ENCODE results near the gene SLC5A11. TPM values are rescaled to one million over a fixed set of nuclear protein-coding genes. Genes with fewer than 3 reads are reported as not detected.

The SLC5A11 gene
- total and polyA plus RNA-seq, 2 of the 13 experiments (the other 11 are each of a cell fraction or from before 2014, with no cell fraction given), result 1.2 to 3.3 TPM

- no peak for TF ChIP-seq KDM3A (CRISPR knock-in tag; IDR thresholded peaks at IDR 0.05; ENCODE audit: low read depth)
- TF ChIP-seq ZSCAN29 (CRISPR knock-in tag; conservative IDR thresholded peaks at IDR 0.05), result no peak
- peak; percentile 90; the same call in 1 of the 2 replicates for TF ChIP-seq CAMTA2 (CRISPR knock-in tag; IDR thresholded peaks at IDR 0.05; ENCODE audit: borderline replicate concordance)
- TF ChIP-seq KLF11 (CRISPR knock-in tag; IDR thresholded peaks at IDR 0.05), result peak; percentile 99
- TF ChIP-seq ZBTB20 (CRISPR knock-in tag; IDR thresholded peaks at IDR 0.05; ENCODE audit: borderline replicate concordance, low read depth), result peak; percentile 96; the same call in 1 of the 2 replicates
- no peak for TF ChIP-seq RFX5 (IDR thresholded peaks at IDR 0.05; ENCODE audit: low read depth, low read length)
- peak; percentile 87 for TF ChIP-seq ZNF737 (CRISPR knock-in tag; IDR thresholded peaks at IDR 0.05; ENCODE audit: borderline replicate concordance)
- TF ChIP-seq FUBP1 (CRISPR knock-in tag; IDR thresholded peaks at IDR 0.05; ENCODE audit: borderline replicate concordance), result no peak
- TF ChIP-seq CERS6 (CRISPR knock-in tag; IDR thresholded peaks at IDR 0.05), result no peak
- peak; percentile 78; the same call in 1 of the 2 replicates for TF ChIP-seq THAP7 (CRISPR knock-in tag; IDR thresholded peaks at IDR 0.05)
- TF ChIP-seq ZFP91 (CRISPR knock-in tag; IDR thresholded peaks at IDR 0.05; ENCODE audit: borderline replicate concordance), result peak; percentile 34; the same call in 1 of the 2 replicates
- TF ChIP-seq ARNT (IDR thresholded peaks at IDR 0.05), result no peak
- no peak for TF ChIP-seq MLLT10 (CRISPR knock-in tag; IDR thresholded peaks at IDR 0.05)
- peak; percentile 85 for TF ChIP-seq RXRB (CRISPR knock-in tag; IDR thresholded peaks at IDR 0.05; ENCODE audit: borderline replicate concordance)
- TF ChIP-seq CENPX (CRISPR knock-in tag; IDR thresholded peaks at IDR 0.05), result no peak
- peak; percentile 74; the same call in 1 of the 2 replicates for TF ChIP-seq ZNF619 (CRISPR knock-in tag; IDR thresholded peaks at IDR 0.05)
- peak; percentile 88; the same call in 1 of the 2 replicates for TF ChIP-seq ZNF530 (CRISPR knock-in tag; IDR thresholded peaks at IDR 0.05; ENCODE audit: low read depth)
- TF ChIP-seq SIN3B (IDR thresholded peaks at IDR 0.05; ENCODE audit: low read length), result no peak
Observed at GRCh38 chr16:24858219-24859041, 12.7 kb downstream of the SLC5A11 start (continued).

Measured in HepG2 (cell line).